ENCODE data around the gene AOX1. TPM values are rescaled to one million over a fixed set of nuclear protein-coding genes. Genes with fewer than 3 reads are reported as not detected.

Gene AOX1
- total and polyA plus RNA-seq, 10 of the 15 experiments (the other 5 are each of a cell fraction or from before 2014, with no cell fraction given), result 0.03 to 0.56 (median 0.19) TPM; not detected in 6

GRCh38 chr2:200603972-200604371 lies 18.2 kb downstream of the AOX1 start:
- H4K20me1 ChIP-seq (ENCODE audit: control insufficient read depth, insufficient read depth), result no peaks in the 10 kb centered on the region
- intact Hi-C loops (cut with micrococcal nuclease; ENCODE audit: unreplicated experiment) (no loop called here), in situ Hi-C loops (cut with MboI) (no loop called here)
- ChIA-PET POLR2A (interaction anchor here (0.8 to 1.2 kb wide), 2 partner anchors 114 to 214 kb away, joined by 3 read pairs; no protein-coding TSS in a partner anchor), RAD21 (ENCODE audit: unreplicated experiment) (no interaction called here), CTCF (no interaction called here), SMC1A (ENCODE audit: uncharacterized antibody, unreplicated experiment) (interaction anchor here (0.6 to 1.0 kb wide), 4 partner anchors 10 to 119 kb away, joined by 3 to 4 read pairs (median 3); no protein-coding TSS in a partner anchor)
- BruUV-seq (replicated peaks), result no TSS peak
- H2AFZ ChIP-seq (ENCODE audit: control insufficient read depth, low read depth, low read length), result no peak overlapping the region
- ATAC-seq (no peak), FAIRE-seq (no peak), DNase-seq (ENCODE audit: low read depth, low spot score) (no peak)
- H3K9me3 ChIP-seq (replicated peaks; ENCODE audit: control insufficient read depth, insufficient read depth, low read length), result no peaks in the 10 kb centered on the region
- H3K4me3 ChIP-seq, result no peak overlapping the region
- no peaks in the 10 kb centered on the region for H3K27me3 ChIP-seq (replicated peaks in 1 of 2; ENCODE audit: control insufficient read depth in 2 of 2, insufficient read depth in 2 of 2, low read length in 1 of 2)
- no peak overlapping the region for H3K9ac ChIP-seq (ENCODE audit: control insufficient read depth, insufficient read depth, low read length)
- no peaks in the 10 kb centered on the region for H3K79me2 ChIP-seq (ENCODE audit: control insufficient read depth, insufficient read depth, low read length)
- TF ChIP-seq FOS (IDR thresholded peaks at IDR 0.05; ENCODE audit: borderline replicate concordance, extremely low read depth, insufficient read length) (no peak), SPI1 (IDR thresholded peaks at IDR 0.05; ENCODE audit: borderline replicate concordance, insufficient read depth, low read depth, low read length) (no peak), BACH1 (IDR thresholded peaks at IDR 0.05; ENCODE audit: borderline replicate concordance) (no peak), ASH2L (IDR thresholded peaks at IDR 0.05; ENCODE audit: borderline replicate concordance, low read depth) (no peak), SREBF2 (IDR thresholded peaks at IDR 0.05; ENCODE audit: low read length) (no peak), ZBTB4 (CRISPR knock-in tag; IDR thresholded peaks at IDR 0.05) (no peak), SIN3A (IDR thresholded peaks at IDR 0.05; ENCODE audit: low read depth, low read length) (no peak), CREB1 (IDR thresholded peaks at IDR 0.05; ENCODE audit: low read depth) (no peak), FOXM1 (IDR thresholded peaks at IDR 0.05; ENCODE audit: low read depth, low read length) (no peak), HCFC1 (IDR thresholded peaks at IDR 0.05; ENCODE audit: low read length) (no peak), BCL3 (IDR thresholded peaks at IDR 0.05; ENCODE audit: borderline replicate concordance, insufficient read depth, low read depth, low read length, poor library complexity, severe bottlenecking) (no peak), CBFB (IDR thresholded peaks at IDR 0.05; ENCODE audit: low read depth) (no peak), KAT2A (conservative IDR thresholded peaks at IDR 0.05; ENCODE audit: control insufficient read depth, low read depth, low read length) (no peak), SMARCA5 (IDR thresholded peaks at IDR 0.05) (no peak)
- H3K27ac ChIP-seq (ENCODE audit: control insufficient read depth, insufficient read depth), result no peak overlapping the region
- no peaks in the 10 kb centered on the region for H3K36me3 ChIP-seq (ENCODE audit: control insufficient read depth in 2 of 2, insufficient read depth in 2 of 2, low read length in 1 of 2)
- no peak overlapping the region for H3K4me2 ChIP-seq (ENCODE audit: control insufficient read depth, insufficient read depth)
- WGBS (ENCODE audit: insufficient coverage, insufficient replicate concordance, low lambda C conversion rate, missing lambda C conversion rate), result 12% methylated on average over 3 of the region's 3 CpGs
- no peaks in the 10 kb centered on the region for H3K4me1 ChIP-seq (ENCODE audit: control insufficient read depth, insufficient read depth, low read length)

All from GM12878 (cell line).